PC-3 (cell line): ENCODE results near the gene VAT1L. TPM values are rescaled to one million over a fixed set of nuclear protein-coding genes. Genes with fewer than 3 reads are reported as not detected.

Experiments used
- ATAC-seq: fragments of 200-7000 bp; cut with Tn5 transposase; 2 replicates; pipeline ENCODE4 v1.9.1; 2020; ENCODE audit warnings: mild to moderate bottlenecking, moderate library complexity
- BruUV-seq: library from RNA; stranded (reverse); fragments of 400-500 nt; replicated peaks from 2 replicates; lab custom pipeline; 2021; lab: Mats Ljungman, UMichigan
- CTCF ChIA-PET: fragments of 300-600 bp; sonication (Branson Sonifier 250); formaldehyde crosslinking; loops from one replicate; lab custom pipeline; 2022; ENCODE audit warnings: antibody characterized with exemption; lab: Charles Lee
- POLR2A ChIA-PET: fragments of 300-600 bp; sonication (Branson Sonifier 250); formaldehyde crosslinking; loops from one replicate; lab custom pipeline; 2022; ENCODE audit warnings: antibody characterized with exemption; ENCODE audit not compliant: unreplicated experiment; lab: Charles Lee
- DNase-seq: peaks from one replicate; pipeline ENCODE4 v3.0.0-alpha.2; 2015
- H2AFZ ChIP-seq: fragments of 300-600 bp; sonication (generic); 2 replicates; pipeline ENCODE4 v1.6.0; 2016; ENCODE audit warnings: antibody characterized with exemption, low read length
- H3F3A ChIP-seq: fragments of 300-600 bp; sonication (generic); one replicate; pipeline ENCODE4 v1.6.0; 2017; ENCODE audit warnings: antibody characterized with exemption, low read length, control low read depth, mild to moderate bottlenecking; ENCODE audit not compliant: unreplicated experiment
- H3K27ac ChIP-seq: fragments of 300-600 bp; sonication (generic); 2 replicates; pipeline ENCODE4 v1.5.1; 2016; ENCODE audit warnings: mild to moderate bottlenecking, low read length
- H3K27me3 ChIP-seq: fragments of 300-600 bp; sonication (generic); 2 replicates; pipeline ENCODE4 v1.6.1; 2016; ENCODE audit warnings: low read length, mixed read lengths
- H3K36me3 ChIP-seq: fragments of 300-600 bp; sonication (generic); 2 replicates; pipeline ENCODE4 v1.6.1; 2016; ENCODE audit warnings: low read depth, mixed run types, low read length, mixed read lengths
- H3K4me1 ChIP-seq: fragments of 300-600 bp; sonication (generic); 2 replicates; pipeline ENCODE4 v1.5.1; 2016; ENCODE audit warnings: low read length; ENCODE audit not compliant: insufficient read depth
- H3K4me2 ChIP-seq: fragments of 300-600 bp; sonication (generic); 2 replicates; pipeline ENCODE4 v1.6.0; 2016; ENCODE audit warnings: low read length
- H3K4me3 ChIP-seq: fragments of 300-600 bp; sonication (generic); 2 replicates; pipeline ENCODE4 v1.5.1; 2016; ENCODE audit warnings: mild to moderate bottlenecking, low read length, mixed read lengths
- H3K79me2 ChIP-seq: fragments of 300-600 bp; sonication (generic); 2 replicates; pipeline ENCODE4 v1.6.1; 2017; ENCODE audit warnings: low read length, mixed read lengths
- H3K9ac ChIP-seq: fragments of 300-600 bp; sonication (generic); 2 replicates; pipeline ENCODE4 v1.6.0; 2016; ENCODE audit warnings: mild to moderate bottlenecking, low read length
- H3K9me2 ChIP-seq: fragments of 300-600 bp; sonication (generic); replicated peaks from 2 replicates; pipeline ENCODE4 v1.6.1; 2016; ENCODE audit warnings: mixed run types, low read length, mixed read lengths
- H3K9me3 ChIP-seq: fragments of 300-600 bp; sonication (generic); 2 replicates; pipeline ENCODE4 v1.6.1; 2016; ENCODE audit warnings: low read length, mixed read lengths
- H4K20me1 ChIP-seq: fragments of 300-600 bp; sonication (generic); 2 replicates; pipeline ENCODE4 v1.6.1; 2016; ENCODE audit warnings: low read length, mixed read lengths
- CTCF ChIP-seq: fragments of 300-600 bp; sonication (generic); conservative IDR thresholded peaks from 2 replicates; pipeline ENCODE4 v1.5.1; 2017; ENCODE audit warnings: antibody characterized with exemption, low read depth, mild to moderate bottlenecking, low read length
- EZH2 ChIP-seq: fragments of 300-600 bp; sonication (generic); IDR thresholded peaks from one replicate; pipeline ENCODE4 v1.6.1; 2017; ENCODE audit warnings: antibody characterized with exemption, mild to moderate bottlenecking, low read length; ENCODE audit not compliant: unreplicated experiment
- EZH2phosphoT487 ChIP-seq: fragments of 300-600 bp; sonication (generic); IDR thresholded peaks from 2 replicates; pipeline ENCODE4 v1.6.1; 2018; ENCODE audit warnings: mild to moderate bottlenecking, antibody characterized with exemption, low read length, borderline replicate concordance
- intact Hi-C: fragments of 100-400 bp; cut with micrococcal nuclease; formaldehyde crosslinking; loops from 2 replicates; pipeline ENCODE4 v1.9.0; 2023
- total RNA-seq: library from RNA; depleted of rRNA; stranded (reverse); fragments of >200 nt; gene quantifications from 2 replicates; pipeline ENCODE4 v1.2.3, GENCODE V29; 2014

The VAT1L gene
- total RNA-seq, 1 experiment from 2014 or later, result 0.47 TPM

DNA sequence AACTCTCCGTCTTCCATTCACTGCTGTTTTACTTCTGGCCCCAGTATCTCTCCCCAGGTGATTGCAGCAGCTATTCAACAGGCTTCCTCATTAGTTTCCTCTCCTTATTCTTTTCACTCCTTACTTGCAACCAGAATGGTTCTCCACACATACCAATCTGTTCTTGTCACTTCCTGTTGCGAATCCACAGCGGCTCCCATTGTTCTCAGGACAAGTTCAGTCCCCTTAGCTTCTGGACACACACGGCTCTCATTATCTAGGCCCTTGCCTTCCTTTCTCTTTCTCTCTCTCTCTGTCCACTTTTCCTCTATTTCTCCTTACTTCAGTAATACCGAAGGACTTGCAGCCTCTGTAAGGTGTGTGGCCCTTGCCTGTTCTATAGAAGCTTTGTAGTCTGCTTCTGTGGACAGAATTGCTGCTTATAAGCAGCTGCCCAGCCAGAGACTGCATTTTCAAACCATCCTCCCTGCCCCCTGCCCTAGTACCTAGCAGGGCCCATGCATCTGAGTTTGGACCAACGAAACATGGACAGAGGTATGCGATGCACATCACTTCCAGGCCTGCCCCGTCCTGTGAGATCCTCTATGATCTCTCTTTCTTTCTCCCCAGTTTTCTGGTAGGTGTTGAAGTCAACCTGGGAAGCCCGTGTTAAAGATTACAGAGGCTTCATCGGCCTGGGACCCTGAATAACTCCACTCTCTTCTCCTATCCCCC, 45.7 kb downstream of the VAT1L start:
- POLR2A ChIA-PET, result no interaction called here
- DNase-seq (no peak), ATAC-seq (no peak)
- Histone ChIP-seq H3K36me3 (no peaks in the 10 kb centered on the region), H4K20me1 (no peaks in the 10 kb centered on the region), H3K79me2 (no peaks in the 10 kb centered on the region), H3K4me3 (no peak overlapping the region), H3K4me2 (no peak overlapping the region), H3K27me3 (no peaks in the 10 kb centered on the region), H3K4me1 (no peaks in the 10 kb centered on the region), H3F3A (no peaks in the 10 kb centered on the region), H3K27ac (no peak overlapping the region), H3K9me3 (no peaks in the 10 kb centered on the region), H2AFZ (no peak overlapping the region), H3K9ac (no peak overlapping the region), H3K9me2 (no peaks in the 10 kb centered on the region)
- CTCF ChIA-PET, result no interaction called here
- intact Hi-C loops, result no loop called here
- no TSS peak for BruUV-seq
- TF ChIP-seq EZH2phosphoT487, result no peak
- TF ChIP-seq EZH2, result no peak
- no peak for TF ChIP-seq CTCF

GRCh38 chr16:77834635-77835540, 46.5 kb downstream of the VAT1L start:
- no peaks in the 10 kb centered on the region for H3K9me3 ChIP-seq
- H2AFZ ChIP-seq, result no peak overlapping the region
- H3K36me3 ChIP-seq, result no peaks in the 10 kb centered on the region
- intact Hi-C loops, result no loop called here
- BruUV-seq, result no TSS peak
- ATAC-seq (no peak), DNase-seq (no peak)
- H3K9ac ChIP-seq, result no peak overlapping the region
- ChIA-PET POLR2A (no interaction called here), CTCF (no interaction called here)
- no peak overlapping the region for H3K27ac ChIP-seq
- H4K20me1 ChIP-seq, result no peaks in the 10 kb centered on the region
- H3K27me3 ChIP-seq, result no peaks in the 10 kb centered on the region
- no peaks in the 10 kb centered on the region for H3K79me2 ChIP-seq
- no peaks in the 10 kb centered on the region for H3K4me1 ChIP-seq
- no peaks in the 10 kb centered on the region for H3F3A ChIP-seq
- H3K4me3 ChIP-seq, result no peak overlapping the region
- no peak overlapping the region for H3K4me2 ChIP-seq
- no peaks in the 10 kb centered on the region for H3K9me2 ChIP-seq
- TF ChIP-seq EZH2 (no peak), CTCF (no peak), EZH2phosphoT487 (no peak)
